K562 (cell line): ENCODE measurements around the gene RSF1.

Experiments
- CHD4 ChIP-seq: fragments of 200-600 bp; sonication (generic); IDR thresholded peaks from 3 replicates; pipeline ENCODE4 v1.6.1; 2012; ENCODE audit warnings: low read depth, mild to moderate bottlenecking, mixed read lengths, low read length, inconsistent platforms; ENCODE audit not compliant: insufficient read depth, insufficient replicate concordance, poor library complexity, severe bottlenecking
- CREB1 ChIP-seq, 2 experiments: sonication (generic) in 1 of 2; formaldehyde crosslinking in 1 of 2; IDR thresholded peaks; 2 replicates each; pipeline versions ENCODE4 v1.6.1 to v1.8.0; 2012 to 2022; ENCODE audit warnings: inconsistent platforms in 1 of 2, mild to moderate bottlenecking in 1 of 2, missing genetic modification reagents in 1 of 2, moderate library complexity in 1 of 2
- POLR2A ChIP-seq: fragments of 450-650 bp; conservative IDR thresholded peaks from 2 replicates; pipeline ENCODE4 v1.6.1; 2016
- ZBTB7A ChIP-seq: IDR thresholded peaks from 2 replicates; pipeline ENCODE4 v1.6.1; 2011; ENCODE audit warnings: low read depth, mild to moderate bottlenecking, low read length, moderate library complexity, borderline replicate concordance; ENCODE audit not compliant: control insufficient read depth
- ZNF347 ChIP-seq: fragments of 450-650 bp; formaldehyde crosslinking; IDR thresholded peaks from 2 replicates; pipeline ENCODE4 v1.4.0; 2020; ENCODE audit warnings: low read depth, mild to moderate bottlenecking, moderate library complexity
- ZNF589 ChIP-seq: fragments of 200-800 bp; sonication (Bioruptor generic); IDR thresholded peaks from 2 replicates; pipeline ENCODE4 v1.6.1; 2016; ENCODE audit warnings: low read depth, missing genetic modification characterization, missing compliant biosample characterization
- TF ChIP-seq, protein P1 (sequence below), 3 experiments: IDR thresholded peaks in 2 of 3; conservative IDR thresholded peaks in 1 of 3; 2 replicates each; pipeline ENCODE4 v1.5.1; 2011 to 2012; ENCODE audit warnings: low read length in 3 of 3, mild to moderate bottlenecking in 3 of 3, control low read depth in 2 of 3, improper control_type of control experiment in 1 of 3, inconsistent platforms in 1 of 3, low read depth in 1 of 3, mixed read lengths in 1 of 3, moderate library complexity in 1 of 3; ENCODE audit not compliant: insufficient read depth in 2 of 3

DNA sequence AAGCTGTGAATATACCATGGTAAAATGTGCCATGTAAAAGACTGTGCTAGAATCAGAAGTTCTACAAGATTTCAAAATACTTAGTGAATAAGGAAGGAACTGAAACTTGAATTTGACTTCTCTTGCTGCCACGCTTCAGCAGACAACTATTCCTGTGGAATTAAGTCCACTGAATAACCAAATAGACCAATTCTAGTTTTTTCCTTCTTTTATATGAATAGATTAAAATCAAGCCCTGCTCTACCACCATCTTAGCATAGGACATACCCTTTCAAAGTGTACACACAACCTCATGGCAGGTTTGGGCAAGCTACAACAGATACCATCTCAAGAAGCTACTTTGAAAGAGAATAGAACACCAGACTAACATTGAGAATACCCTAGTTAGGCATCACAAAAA is 159.6 kb downstream of the RSF1 start:
- no peak for TF ChIP-seq CREB1 (IDR thresholded peaks at IDR 0.05)
- TF ChIP-seq CREB1 (CRISPR knock-in tag; IDR thresholded peaks at IDR 0.05), result no peak
- TF ChIP-seq, protein P1, sequence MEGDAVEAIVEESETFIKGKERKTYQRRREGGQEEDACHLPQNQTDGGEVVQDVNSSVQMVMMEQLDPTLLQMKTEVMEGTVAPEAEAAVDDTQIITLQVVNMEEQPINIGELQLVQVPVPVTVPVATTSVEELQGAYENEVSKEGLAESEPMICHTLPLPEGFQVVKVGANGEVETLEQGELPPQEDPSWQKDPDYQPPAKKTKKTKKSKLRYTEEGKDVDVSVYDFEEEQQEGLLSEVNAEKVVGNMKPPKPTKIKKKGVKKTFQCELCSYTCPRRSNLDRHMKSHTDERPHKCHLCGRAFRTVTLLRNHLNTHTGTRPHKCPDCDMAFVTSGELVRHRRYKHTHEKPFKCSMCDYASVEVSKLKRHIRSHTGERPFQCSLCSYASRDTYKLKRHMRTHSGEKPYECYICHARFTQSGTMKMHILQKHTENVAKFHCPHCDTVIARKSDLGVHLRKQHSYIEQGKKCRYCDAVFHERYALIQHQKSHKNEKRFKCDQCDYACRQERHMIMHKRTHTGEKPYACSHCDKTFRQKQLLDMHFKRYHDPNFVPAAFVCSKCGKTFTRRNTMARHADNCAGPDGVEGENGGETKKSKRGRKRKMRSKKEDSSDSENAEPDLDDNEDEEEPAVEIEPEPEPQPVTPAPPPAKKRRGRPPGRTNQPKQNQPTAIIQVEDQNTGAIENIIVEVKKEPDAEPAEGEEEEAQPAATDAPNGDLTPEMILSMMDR (IDR thresholded peaks at IDR 0.05 in 2 of 3, conservative IDR thresholded peaks at IDR 0.05 in 1 of 3; ENCODE audit: insufficient read depth in 2 of 3, low read depth in 1 of 3, low read length in 3 of 3), result no peak
- no peak for TF ChIP-seq ZBTB7A
- TF ChIP-seq ZNF347 (CRISPR knock-in tag), result no peak
- no peak for TF ChIP-seq CHD4
- TF ChIP-seq ZNF589, result no peak
- TF ChIP-seq POLR2A, result no peak
